Kidney (tissue), 14 donors: ENCODE measurements around the gene NFIA. TPM values are rescaled to one million over a fixed set of nuclear protein-coding genes. Genes with fewer than 3 reads are reported as not detected.

ENCODE experiments used
- DNase-seq, 5 donors: peaks; one replicate each; pipeline ENCODE4 v3.0.0-alpha.2; 2013 to 2020
- FAIRE-seq: peaks from 2 replicates; lab custom pipeline; 2012; peaks lifted over from hg19 to GRCh38; lab: Jason Lieb, UNC
- H3K27ac ChIP-seq, 2 donors: one replicate each; pipeline ENCODE4 v1.7.0; 2013; ENCODE audit warnings: low read depth in 2 of 2, low read length in 2 of 2, inconsistent platforms in 1 of 2
- H3K27me3 ChIP-seq: one replicate; pipeline ENCODE4 v1.7.1; 2013; ENCODE audit warnings: low read length, inconsistent platforms; ENCODE audit not compliant: control insufficient read depth, insufficient read depth
- H3K36me3 ChIP-seq, 3 donors: one replicate each; pipeline versions ENCODE4 v1.7.0 to v1.7.1; 2013; ENCODE audit warnings: low read length in 3 of 3, control low read depth in 1 of 3, inconsistent platforms in 1 of 3; ENCODE audit not compliant: insufficient read depth in 3 of 3, control insufficient read depth in 2 of 3
- H3K4me1 ChIP-seq, 3 donors: one replicate each; pipeline versions ENCODE4 v1.7.0 to v1.7.1; 2013; ENCODE audit warnings: low read length in 3 of 3, inconsistent platforms in 1 of 3, low read depth in 1 of 3; ENCODE audit not compliant: control insufficient read depth in 2 of 3, insufficient read depth in 2 of 3
- H3K4me3 ChIP-seq, 3 donors: one replicate each; pipeline versions ENCODE4 v1.7.0 to v1.8.1; 2013; ENCODE audit warnings: low read length in 3 of 3, control low read depth in 1 of 3, inconsistent platforms in 1 of 3
- H3K9ac ChIP-seq, 3 donors: one replicate each; pipeline versions ENCODE4 v1.7.0 to v1.7.1; 2013; ENCODE audit warnings: low read length in 3 of 3, control low read depth in 1 of 3, inconsistent platforms in 1 of 3
- H3K9me3 ChIP-seq, 3 donors: one replicate each; pipeline versions ENCODE4 v1.7.0 to v1.7.1; 2013; ENCODE audit warnings: low read length in 3 of 3, control low read depth in 1 of 3, inconsistent platforms in 1 of 3; ENCODE audit not compliant: control insufficient read depth in 2 of 3, insufficient read depth in 1 of 3
- CTCF ChIP-seq: IDR thresholded peaks from 3 replicates; pipeline ENCODE4 v1.5.1; 2012; ENCODE audit warnings: mild to moderate bottlenecking, moderate library complexity, borderline replicate concordance; ENCODE audit not compliant: insufficient read depth; ENCODE audit errors: extremely low read depth
- intact Hi-C: fragments of 100-400 bp; cut with DNase I; formaldehyde crosslinking; loops from one replicate; pipeline ENCODE4 v1.11.1; 2022
- polyA plus RNA-seq: library from polyadenylated mRNA; stranded (reverse); fragments of 350-450 nt; fragmentation: Illumina TruSeq; extraction: RNeasy Lipid Tissue Mini Kit (QIAGEN cat#74804); gene quantifications from one replicate; pipeline ENCODE4 v1.2.3, GENCODE V29; 2014; ENCODE audit warnings: low read depth, low replicate concordance; ENCODE audit not compliant: insufficient read depth
- total RNA-seq: library from RNA; stranded (reverse); fragmentation: NEBNext Ultra II Directional; extraction: Animal tissue kit (Norgen Biotek cat#: 25700); gene quantifications from one replicate; pipeline ENCODE4 v1.2.1, GENCODE V29; 2021
- donor health status: control.
- donor health status: control.
- donor health status: control.
- donor health status: control.
- donor health status: control.
- donor health status: DM: yes; HTN: yes; CAD: no.
- donor health status: Normal renal cell carcinoma (clear cell type).

Gene NFIA
- total and polyA plus RNA-seq, 2 donors from 2014 or later, result 4.8 to 87.5 TPM

DNA sequence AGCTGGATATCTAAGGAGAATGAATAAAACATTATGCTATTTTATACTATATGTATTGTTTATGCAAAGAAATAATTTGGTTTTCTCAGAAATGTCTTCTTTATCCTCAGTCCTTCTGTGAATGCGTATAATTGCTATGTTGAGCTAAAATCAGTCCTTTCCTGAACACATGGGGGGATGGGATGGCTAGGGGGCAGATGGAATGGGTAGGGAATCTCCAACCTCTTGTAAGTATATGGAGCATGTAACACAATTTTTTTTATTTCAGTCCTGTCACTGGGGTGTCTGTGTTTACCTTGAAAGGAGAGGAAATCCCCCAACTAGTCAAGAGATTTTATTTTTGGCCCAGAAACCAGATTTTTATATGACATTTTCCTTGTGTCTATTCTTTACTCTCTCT, 291.8 kb downstream of the NFIA start:
- intact Hi-C loops, result no loop called here
- no peak for FAIRE-seq
- TF ChIP-seq CTCF, result no peak
- H3K9ac ChIP-seq, result no peak overlapping the region
- H3K4me1 ChIP-seq, result no peaks in the 10 kb centered on the region
- no peak overlapping the region for H3K4me3 ChIP-seq
- H3K36me3 ChIP-seq, result no peaks in the 10 kb centered on the region
- H3K27ac ChIP-seq, result no peak overlapping the region
- H3K9me3 ChIP-seq, result no peaks in the 10 kb centered on the region
- DNase-seq, result no peak
- H3K27me3 ChIP-seq, result no peaks in the 10 kb centered on the region

GRCh38 chr1:61375082-61375880, 292.9 kb downstream of the NFIA start:
- Histone ChIP-seq H3K9me3 (no peaks in the 10 kb centered on the region), H3K9ac (no peak overlapping the region), H3K4me1 (no peaks in the 10 kb centered on the region), H3K27me3 (no peaks in the 10 kb centered on the region), H3K27ac (no peak overlapping the region), H3K36me3 (no peaks in the 10 kb centered on the region), H3K4me3 (no peak overlapping the region)
- TF ChIP-seq CTCF, result no peak
- no peak for DNase-seq
- no peak for FAIRE-seq
- intact Hi-C loops, result no loop called here

DNA sequence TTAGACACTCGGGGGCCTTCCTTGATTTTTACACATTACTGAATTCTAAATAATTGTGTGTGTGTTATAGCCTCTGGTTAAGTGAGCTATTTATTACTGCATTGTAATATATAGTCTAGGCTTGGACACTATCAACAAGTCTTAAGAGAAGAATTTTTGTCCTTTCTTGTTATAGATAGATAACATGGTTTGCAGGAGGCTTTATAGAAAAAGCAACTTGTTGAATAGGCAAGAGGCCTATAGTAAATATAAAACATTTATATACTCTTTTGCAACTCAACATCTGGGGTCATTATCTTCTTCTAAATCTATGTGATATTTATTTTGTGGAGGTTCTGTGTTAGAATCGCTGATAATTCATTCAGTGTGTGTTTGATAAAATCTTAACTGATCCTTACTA, 293.8 kb downstream of the NFIA start:
- Histone ChIP-seq H3K9me3 (no peaks in the 10 kb centered on the region), H3K27me3 (no peaks in the 10 kb centered on the region), H3K36me3 (no peaks in the 10 kb centered on the region), H3K4me1 (no peaks in the 10 kb centered on the region), H3K27ac (no peak overlapping the region), H3K9ac (no peak overlapping the region), H3K4me3 (no peak overlapping the region)
- intact Hi-C loops, result no loop called here
- FAIRE-seq (no peak), DNase-seq (no peak)
- no peak for TF ChIP-seq CTCF
